Measurements from ENCODE around the gene CSRNP3.

Gene CSRNP3

GRCh38 chr2:165667375-165667774 is 197.9 kb downstream of the CSRNP3 start:
- TF ChIP-seq, protein P1, sequence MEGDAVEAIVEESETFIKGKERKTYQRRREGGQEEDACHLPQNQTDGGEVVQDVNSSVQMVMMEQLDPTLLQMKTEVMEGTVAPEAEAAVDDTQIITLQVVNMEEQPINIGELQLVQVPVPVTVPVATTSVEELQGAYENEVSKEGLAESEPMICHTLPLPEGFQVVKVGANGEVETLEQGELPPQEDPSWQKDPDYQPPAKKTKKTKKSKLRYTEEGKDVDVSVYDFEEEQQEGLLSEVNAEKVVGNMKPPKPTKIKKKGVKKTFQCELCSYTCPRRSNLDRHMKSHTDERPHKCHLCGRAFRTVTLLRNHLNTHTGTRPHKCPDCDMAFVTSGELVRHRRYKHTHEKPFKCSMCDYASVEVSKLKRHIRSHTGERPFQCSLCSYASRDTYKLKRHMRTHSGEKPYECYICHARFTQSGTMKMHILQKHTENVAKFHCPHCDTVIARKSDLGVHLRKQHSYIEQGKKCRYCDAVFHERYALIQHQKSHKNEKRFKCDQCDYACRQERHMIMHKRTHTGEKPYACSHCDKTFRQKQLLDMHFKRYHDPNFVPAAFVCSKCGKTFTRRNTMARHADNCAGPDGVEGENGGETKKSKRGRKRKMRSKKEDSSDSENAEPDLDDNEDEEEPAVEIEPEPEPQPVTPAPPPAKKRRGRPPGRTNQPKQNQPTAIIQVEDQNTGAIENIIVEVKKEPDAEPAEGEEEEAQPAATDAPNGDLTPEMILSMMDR (conservative IDR thresholded peaks at IDR 0.05; ENCODE audit: control insufficient read depth, insufficient read depth, low read depth, low read length) = no peak
- H3K4me3 ChIP-seq (ENCODE audit: control insufficient read depth, low read depth, low read length) = no peak overlapping the region
- DNase-seq (ENCODE audit: low read depth) = no peak

DNA sequence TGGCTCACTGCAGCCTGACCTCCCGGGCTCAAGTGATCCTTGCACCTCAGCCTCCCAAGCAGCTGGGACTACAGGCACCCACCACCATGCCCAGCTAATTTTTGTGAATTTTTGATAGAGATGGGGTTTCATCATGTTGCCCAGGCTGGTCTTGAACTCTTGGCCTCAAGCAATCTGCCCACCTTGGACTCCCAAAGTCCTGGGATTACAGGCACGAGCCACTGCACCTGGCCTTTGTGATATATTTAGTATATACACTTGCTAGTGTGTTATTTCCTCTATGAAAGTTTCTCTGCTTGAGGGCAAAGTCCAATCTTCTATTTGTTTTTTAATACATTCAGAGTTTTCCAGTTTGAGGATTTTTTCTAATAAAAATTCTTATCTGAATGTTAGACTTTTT is 205.3 kb downstream of the CSRNP3 start:
- no peak overlapping the region for H3K4me3 ChIP-seq (ENCODE audit: control insufficient read depth, low read depth, low read length)
- no peak for DNase-seq (ENCODE audit: low read depth)
- TF ChIP-seq, protein P1 (conservative IDR thresholded peaks at IDR 0.05; ENCODE audit: control insufficient read depth, insufficient read depth, low read depth, low read length) = no peak

DNA sequence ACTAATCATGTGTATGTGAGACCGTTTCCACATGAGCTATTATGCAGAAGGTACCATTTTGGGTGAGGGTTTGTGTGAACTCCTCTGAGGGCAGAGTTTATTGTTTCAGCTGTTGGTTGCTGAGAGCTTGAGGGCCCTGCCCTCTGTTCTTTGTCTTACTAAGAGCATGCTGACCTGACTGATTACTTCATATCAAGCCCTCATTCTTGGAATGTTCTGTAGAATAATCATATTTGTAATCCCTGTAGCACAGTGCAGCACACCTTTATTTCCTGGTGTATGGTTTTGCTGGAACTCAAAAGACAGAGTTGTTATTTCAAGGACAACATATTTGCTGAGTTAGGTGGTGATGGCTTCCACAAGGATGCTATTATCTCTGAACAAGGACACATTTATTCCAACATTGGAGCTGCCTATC is 206.1 kb downstream of the CSRNP3 start:
- TF ChIP-seq, protein P1 (conservative IDR thresholded peaks at IDR 0.05; ENCODE audit: control insufficient read depth, insufficient read depth, low read depth, low read length) = no peak
- no peak overlapping the region for H3K4me3 ChIP-seq (ENCODE audit: control insufficient read depth, low read depth, low read length)
- no peak for DNase-seq (ENCODE audit: low read depth)

- H3K4me3 ChIP-seq (ENCODE audit: control insufficient read depth, low read depth, low read length) = no peak overlapping the region
- no peak for DNase-seq (ENCODE audit: low read depth)
- TF ChIP-seq, protein P1 (conservative IDR thresholded peaks at IDR 0.05; ENCODE audit: control insufficient read depth, insufficient read depth, low read depth, low read length) = no peak
Measured at GRCh38 chr2:165678882-165679281, 209.4 kb downstream of the CSRNP3 start.

DNA sequence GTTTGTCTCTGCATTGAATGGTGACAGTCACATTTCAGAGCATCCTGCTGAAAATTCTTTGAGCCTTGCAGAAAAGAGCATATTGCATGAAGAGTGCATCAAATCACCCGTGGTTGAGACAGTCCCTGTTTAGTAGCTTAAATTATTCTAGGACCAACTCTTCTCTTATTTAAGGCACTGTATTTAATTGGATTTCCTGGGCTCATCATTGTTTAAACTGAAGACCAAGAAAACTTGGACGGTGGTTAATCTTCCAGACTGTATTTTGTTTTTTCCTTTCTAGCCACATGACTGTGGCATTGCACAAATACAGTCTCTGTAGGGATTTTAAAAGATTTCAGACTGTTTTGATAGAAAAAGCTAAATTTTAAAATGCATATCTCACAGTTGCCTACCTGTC is 210.1 kb downstream of the CSRNP3 start:
- TF ChIP-seq, protein P1 (conservative IDR thresholded peaks at IDR 0.05; ENCODE audit: control insufficient read depth, insufficient read depth, low read depth, low read length) = no peak
- no peak for DNase-seq (ENCODE audit: low read depth)
- no peak overlapping the region for H3K4me3 ChIP-seq (ENCODE audit: control insufficient read depth, low read depth, low read length)

GRCh38 chr2:165681841-165682240 is 212.3 kb downstream of the CSRNP3 start:
- DNase-seq (ENCODE audit: low read depth) = no peak
- TF ChIP-seq, protein P1 (conservative IDR thresholded peaks at IDR 0.05; ENCODE audit: control insufficient read depth, insufficient read depth, low read depth, low read length) = no peak
- H3K4me3 ChIP-seq (ENCODE audit: control insufficient read depth, low read depth, low read length) = no peak overlapping the region

DNA sequence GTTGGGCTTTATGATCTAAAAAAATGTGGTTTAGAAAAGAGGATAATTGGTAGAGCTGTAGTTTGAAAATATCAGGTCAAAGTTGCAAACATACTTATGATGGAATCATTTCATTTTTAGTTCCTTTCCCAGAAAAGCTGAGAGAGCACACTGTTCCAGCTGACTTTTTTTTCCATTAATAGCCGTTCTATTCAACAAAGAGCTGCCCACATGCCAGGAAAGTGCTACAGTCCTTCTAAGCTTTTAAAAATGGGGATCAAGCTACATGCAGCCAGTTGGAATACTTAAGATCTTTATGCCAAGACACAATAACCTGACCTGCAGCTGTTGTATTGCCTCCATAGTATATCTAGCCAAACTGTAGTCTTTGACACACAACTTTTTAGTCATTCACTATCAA is 213.0 kb downstream of the CSRNP3 start:
- H3K4me3 ChIP-seq (ENCODE audit: control insufficient read depth, low read depth, low read length) = no peak overlapping the region
- DNase-seq (ENCODE audit: low read depth) = no peak
- TF ChIP-seq, protein P1 (conservative IDR thresholded peaks at IDR 0.05; ENCODE audit: control insufficient read depth, insufficient read depth, low read depth, low read length) = no peak

All from fibroblast of mammary gland (primary cell).